Measurements from ENCODE around the gene CLCN4.

CLCN4 gene

DNA sequence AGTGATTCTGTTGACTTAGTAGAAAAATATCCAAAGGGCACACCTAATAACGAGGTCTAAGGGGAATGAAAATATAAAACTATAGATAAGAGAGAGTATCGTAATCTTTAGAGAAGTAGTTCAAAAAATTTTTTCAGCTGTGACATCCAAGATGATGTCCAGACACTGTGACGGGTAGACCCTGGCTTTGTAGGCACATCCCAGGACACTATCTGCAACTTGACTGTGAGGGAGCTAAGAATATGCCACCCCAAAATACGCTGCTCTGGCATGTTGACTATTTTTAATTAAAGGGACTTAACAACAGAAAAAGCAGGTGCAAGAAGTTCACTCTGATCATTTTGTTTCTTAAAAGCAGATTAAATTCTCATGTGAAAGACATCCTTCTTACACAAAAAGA is 89.5 kb downstream of the CLCN4 start:
- no peak for DNase-seq

DNA sequence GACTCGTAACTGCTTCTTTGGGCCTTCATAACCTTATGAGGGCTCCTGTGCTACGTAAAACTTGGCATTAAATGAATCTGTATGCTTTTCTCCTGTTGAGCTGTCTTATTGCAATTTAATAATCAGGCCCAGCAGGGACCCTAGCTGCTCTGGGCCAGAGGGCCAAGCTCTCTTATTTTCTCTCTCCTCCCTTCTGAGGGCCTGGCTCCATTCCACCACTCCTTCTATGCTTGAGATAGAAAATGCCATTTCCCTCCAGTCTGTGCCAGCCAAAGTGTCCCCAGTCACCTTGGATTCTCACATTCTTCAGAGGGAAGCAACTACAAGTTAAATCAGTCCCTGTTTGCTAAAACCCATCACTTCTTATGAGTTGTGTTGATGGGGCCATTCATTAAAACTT is 90.1 kb downstream of the CLCN4 start:
- no peak for DNase-seq

DNA sequence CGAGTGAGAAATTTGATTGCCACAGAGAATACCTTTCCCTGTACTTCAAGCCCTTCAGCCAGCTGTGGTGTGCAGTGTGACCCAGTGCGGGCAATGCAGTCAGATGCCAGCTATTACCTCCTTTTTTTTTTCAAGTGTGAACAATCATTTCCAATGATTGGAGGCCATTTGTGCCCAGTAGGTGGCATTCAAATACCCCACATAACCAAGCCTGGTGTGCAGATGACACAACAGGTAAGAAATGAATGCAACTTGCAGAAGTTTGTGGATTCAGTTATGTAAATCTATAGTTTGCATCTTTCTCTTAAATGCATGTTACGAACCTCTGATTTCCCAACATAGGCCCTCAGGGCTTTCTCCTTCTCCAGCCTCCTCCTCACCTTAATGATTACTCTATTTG is 98.0 kb downstream of the CLCN4 start:
- no peak for DNase-seq

DNA sequence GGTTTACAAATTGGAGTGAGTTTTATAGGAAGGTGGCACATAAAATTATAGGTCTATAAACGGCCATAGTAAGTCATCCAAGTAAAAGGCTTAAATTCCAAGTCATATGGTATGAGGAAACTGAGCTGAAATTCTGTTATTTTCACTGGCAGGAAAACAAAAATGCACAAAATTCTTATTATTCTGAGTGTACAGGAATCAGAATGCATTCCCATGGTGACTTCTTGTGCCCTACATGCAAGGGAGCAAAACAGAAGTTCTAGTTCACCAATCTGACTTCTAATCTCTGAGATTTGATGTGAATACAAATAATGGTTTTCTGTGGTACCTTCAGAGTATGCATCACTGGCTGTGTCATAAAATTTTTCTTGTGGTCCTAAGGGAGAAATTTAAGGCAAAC is 102.9 kb downstream of the CLCN4 start:
- DNase-seq = no peak

DNA sequence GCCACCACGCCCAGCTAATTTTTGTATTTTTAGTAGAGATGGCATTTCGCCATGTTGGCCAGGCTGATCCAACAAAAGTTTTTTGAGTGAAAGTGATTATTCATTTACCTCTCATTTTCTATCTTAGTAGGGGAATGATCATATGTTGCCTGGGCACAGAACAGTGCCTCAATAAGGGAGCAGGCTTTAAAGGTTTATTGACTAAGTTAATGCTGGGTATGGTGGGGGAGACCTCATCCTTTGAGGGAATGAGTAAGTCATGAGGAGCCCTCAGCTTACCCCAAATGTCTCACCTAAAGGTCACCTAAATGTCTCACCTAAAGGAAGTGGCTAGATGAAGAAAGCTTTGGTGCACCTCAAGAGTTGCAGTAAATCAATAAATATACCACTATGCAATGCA is 109.0 kb downstream of the CLCN4 start:
- DNase-seq = no peak

DNA sequence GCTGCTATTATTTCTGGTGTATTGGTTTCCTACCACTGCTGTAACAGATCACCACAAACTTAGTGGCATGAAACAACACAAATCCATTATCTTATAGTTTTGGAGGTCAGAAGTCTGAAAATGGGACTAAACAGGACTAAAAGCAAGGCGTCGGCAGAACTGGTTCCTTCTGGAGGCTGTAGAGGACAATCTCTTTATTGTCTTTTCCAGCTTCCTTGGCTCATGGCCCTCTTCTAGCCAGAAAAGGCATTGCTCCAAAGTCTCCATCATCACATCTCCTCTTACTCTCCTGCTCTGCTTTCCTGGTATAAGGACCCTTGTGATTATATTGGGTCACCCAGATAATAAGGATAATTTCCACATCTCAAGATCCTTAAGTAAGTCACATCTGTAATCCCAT is 121.9 kb downstream of the CLCN4 start:
- DNase-seq = no peak

DNA sequence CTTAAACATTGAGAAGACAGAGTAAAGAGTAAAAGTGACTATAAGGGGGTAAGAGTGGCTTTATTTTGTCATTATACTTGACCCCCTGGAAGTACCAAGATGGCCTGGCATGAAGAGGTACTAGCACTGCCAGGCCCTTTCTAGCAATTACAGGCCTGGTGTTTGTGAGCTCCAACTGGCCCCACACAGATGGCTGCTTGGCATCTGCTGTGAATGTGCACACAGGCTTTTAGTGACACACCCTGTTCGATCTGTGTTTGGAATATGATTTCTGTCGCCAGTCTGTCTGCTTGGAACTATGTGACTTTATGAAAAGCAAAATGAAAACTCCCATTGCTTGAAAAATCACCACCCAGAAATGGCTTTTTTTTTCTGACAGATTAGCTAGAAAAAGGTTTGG is 123.3 kb downstream of the CLCN4 start:
- DNase-seq = no peak

DNA sequence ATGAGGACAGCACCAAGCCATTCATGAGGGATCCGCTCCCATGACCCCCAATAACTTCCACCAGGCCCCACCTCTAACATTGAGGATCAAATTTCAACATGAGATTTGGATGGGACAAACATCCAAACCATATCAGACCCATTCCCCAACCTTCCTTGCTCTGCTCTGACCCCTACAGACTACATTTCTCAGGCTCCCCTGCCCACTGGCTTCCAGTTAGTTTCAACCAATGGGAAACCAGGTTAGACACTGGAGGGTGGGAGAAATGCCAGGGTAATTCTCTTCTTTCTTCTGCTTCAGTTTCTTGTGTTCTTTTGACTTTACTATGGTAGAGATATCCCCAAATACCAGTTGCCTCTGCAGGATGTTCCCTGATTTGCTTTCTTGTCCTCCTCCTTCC is 125.7 kb downstream of the CLCN4 start:
- no peak for DNase-seq

DNA sequence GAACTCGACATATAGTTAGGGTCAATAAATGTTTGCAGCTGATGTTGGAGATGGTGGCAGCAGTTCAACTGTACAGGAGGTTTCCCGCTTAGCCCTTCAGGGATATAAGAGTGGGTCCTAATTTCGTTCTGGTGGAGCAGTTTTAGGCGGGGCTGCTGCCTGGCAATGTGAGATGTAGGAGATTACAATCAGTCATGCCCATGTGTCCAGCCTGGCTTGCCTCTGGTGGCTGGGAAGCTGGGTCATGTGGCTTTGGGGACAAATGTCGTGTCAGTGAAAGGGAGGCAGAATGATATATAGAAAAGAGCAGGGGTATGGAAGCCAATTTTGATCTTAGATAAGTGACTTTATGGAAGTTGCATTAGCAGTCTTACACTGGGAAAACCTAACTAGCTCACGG is 129.4 kb downstream of the CLCN4 start:
- DNase-seq = no peak
